ENCODE measurements around the gene SMIM35. TPM values are rescaled to one million over a fixed set of nuclear protein-coding genes. Genes with fewer than 3 reads are reported as not detected.

The SMIM35 gene
- total RNA-seq, 1 experiment from 2014 or later = not detected

GRCh38 chr11:118000850-118001228 is 85.9 kb downstream of the SMIM35 start:
- TF ChIP-seq SOX15 (CRISPR knock-in tag; IDR thresholded peaks at IDR 0.05) (no peak), TEAD4 (CRISPR knock-in tag; IDR thresholded peaks at IDR 0.05) (no peak), JAZF1 (CRISPR knock-in tag; IDR thresholded peaks at IDR 0.05) (no peak), ZNF263 (CRISPR knock-in tag; IDR thresholded peaks at IDR 0.05; ENCODE audit: low read depth) (no peak), ZBTB21 (CRISPR knock-in tag; IDR thresholded peaks at IDR 0.05; ENCODE audit: borderline replicate concordance) (no peak), JUN (CRISPR knock-in tag; IDR thresholded peaks at IDR 0.05) (no peak), CTCF (IDR thresholded peaks at IDR 0.05) (no peak), ZBTB43 (CRISPR knock-in tag; IDR thresholded peaks at IDR 0.05) (no peak), ZSCAN18 (CRISPR knock-in tag; IDR thresholded peaks at IDR 0.05) (no peak), NR3C1 (CRISPR knock-in tag; conservative IDR thresholded peaks at IDR 0.05; ENCODE audit: low read depth) (no peak), NFE2L1 (CRISPR knock-in tag; IDR thresholded peaks at IDR 0.05) (no peak), ZNF425 (CRISPR knock-in tag; conservative IDR thresholded peaks at IDR 0.05) (no peak), IRF1 (CRISPR knock-in tag; IDR thresholded peaks at IDR 0.05) (no peak), CBFB (CRISPR knock-in tag; IDR thresholded peaks at IDR 0.05; ENCODE audit: low read depth) (no peak), AFF4 (CRISPR knock-in tag; IDR thresholded peaks at IDR 0.05; ENCODE audit: borderline replicate concordance) (no peak), IRF2 (CRISPR knock-in tag; IDR thresholded peaks at IDR 0.05; ENCODE audit: borderline replicate concordance, low read depth) (no peak), ZNF512 (CRISPR knock-in tag; IDR thresholded peaks at IDR 0.05; ENCODE audit: borderline replicate concordance) (no peak), NR1H2 (CRISPR knock-in tag; IDR thresholded peaks at IDR 0.05) (no peak)
- no peak for DNase-seq (ENCODE audit: low spot score)
- Mint-ChIP-seq H3K9me3 (peaks cover 11% of the 10 kb centered on the region), H3K4me3 (no peak overlapping the region), H3K27ac (no peak overlapping the region), H3K27me3 (ENCODE audit: low read depth) (peaks cover 3% of the 10 kb centered on the region), H3K4me1 (peaks cover 11% of the 10 kb centered on the region), H3K36me3 (no peaks in the 10 kb centered on the region)
- CTCF ChIA-PET = interaction anchor here (1.8 to 3.5 kb wide), 2 partner anchors 15 to 54 kb away, joined by 7 to 14 read pairs; partner anchors contain the start of gene IL10RA
- no peak for ATAC-seq
- POLR2A ChIA-PET = no interaction called here
